HG03571 (cell line): ENCODE data around the gene NPHP1.
"Not testable (repeated sequence)": the region's sequence is repeated elsewhere in the genome, so short reads cannot be mapped to it uniquely, and the experiment has no call there.

Source experiments
- ATAC-seq: cut with Tn5 transposase; IDR thresholded peaks from one replicate; pipeline ENCODE4 v1.9.1; 2021; ENCODE audit not compliant: unreplicated experiment

Gene NPHP1

DNA sequence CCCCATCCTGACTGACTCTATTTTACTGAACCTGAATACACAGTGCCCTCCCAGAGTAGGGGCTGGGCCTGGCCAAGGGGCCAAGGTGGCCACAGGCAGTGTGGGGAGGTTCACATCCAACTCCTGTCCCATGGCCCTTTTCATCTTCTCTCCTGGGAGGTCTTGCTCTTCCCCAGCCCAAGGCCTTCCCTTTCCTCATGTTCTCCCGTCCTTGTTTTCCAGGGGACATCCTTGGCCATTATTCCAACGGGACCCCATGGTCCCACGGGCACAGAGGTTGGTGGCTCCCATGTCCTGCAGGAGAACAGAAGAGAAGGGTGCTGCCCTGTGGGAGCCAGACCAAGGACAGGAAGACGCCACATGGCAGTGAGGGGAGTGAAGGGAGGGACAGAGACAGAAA, 99.6 kb downstream of the NPHP1 start:
- no peak for ATAC-seq

DNA sequence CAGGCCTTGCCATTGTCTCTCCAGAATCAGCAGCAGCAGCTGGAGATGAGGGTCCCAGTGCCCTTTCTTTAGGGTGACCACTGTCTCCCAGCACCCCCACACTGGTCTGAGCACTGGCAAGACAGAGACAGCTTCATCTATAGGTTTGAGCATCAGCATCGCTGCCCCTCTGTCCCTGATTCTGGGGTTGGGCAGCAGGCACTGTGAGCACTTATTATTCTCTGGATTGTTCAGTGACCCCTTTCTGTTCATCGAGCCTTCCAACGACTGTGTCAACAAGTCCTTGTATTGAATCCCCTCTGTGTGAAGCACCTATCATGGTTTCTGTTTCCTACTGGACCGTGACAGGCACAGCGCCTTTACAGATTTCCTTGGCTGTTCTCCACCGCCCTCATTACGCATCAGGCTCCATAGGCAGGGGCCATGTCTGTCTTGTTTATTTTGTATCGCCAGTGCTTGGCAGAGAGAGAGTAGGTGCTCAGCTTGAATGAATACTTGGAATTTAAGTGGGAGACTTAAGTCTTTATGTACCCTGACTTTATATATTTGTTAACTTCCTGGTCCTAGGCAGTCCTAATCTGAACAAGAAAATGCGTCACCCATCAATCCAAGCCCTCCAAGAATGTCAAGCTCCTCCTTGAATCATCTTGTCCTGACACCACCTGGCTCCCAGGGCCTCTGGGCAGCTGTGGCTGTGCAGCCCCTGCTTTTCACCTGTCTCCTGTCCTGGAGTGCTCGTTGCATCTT, 100.6 kb downstream of the NPHP1 start:
- ATAC-seq: no peak

DNA sequence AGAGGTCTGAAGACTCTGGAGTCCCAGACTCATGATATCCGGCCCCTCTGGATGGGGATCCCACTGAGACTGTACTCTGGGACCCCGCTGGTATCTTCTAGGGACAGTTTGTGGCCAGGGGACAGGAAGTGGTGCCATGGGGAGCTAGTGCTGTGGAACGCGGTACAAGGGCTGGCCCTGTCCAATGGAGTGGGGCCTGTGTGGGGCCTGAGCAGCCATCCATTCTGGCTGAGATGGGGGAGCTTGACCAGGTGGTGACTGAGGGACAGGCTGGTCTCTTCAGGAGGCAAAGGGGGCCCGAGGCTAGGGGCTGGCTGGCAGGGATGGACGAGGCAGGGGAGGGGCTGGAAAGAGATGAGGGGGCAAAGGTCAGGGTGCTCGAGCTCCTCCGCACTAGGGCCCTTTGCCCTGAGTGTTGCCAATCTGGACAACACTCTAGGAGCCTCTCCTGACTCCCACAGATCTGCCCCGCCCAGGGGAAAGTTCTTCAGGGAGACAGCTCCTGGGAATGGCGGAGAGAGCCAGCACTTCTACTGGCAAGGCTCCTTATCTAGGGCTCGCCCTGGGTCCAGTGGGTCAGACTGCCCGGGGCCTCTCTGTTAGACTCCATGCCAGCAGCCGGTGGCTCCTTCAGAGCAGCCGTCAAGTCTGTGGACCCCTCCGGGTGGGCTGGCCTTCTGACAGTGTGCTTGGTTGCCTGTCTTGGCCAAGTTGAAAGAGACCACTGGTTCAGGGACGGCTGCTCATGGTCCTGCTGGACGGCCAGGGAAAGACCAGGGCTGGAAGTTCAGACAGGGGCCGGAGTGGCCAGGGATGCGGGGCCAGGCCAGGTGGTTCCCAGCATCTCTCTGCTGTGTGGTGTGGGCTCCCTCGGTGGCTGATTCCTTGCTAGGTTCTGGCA, 101.5 kb downstream of the NPHP1 start:
- no peak for ATAC-seq

DNA sequence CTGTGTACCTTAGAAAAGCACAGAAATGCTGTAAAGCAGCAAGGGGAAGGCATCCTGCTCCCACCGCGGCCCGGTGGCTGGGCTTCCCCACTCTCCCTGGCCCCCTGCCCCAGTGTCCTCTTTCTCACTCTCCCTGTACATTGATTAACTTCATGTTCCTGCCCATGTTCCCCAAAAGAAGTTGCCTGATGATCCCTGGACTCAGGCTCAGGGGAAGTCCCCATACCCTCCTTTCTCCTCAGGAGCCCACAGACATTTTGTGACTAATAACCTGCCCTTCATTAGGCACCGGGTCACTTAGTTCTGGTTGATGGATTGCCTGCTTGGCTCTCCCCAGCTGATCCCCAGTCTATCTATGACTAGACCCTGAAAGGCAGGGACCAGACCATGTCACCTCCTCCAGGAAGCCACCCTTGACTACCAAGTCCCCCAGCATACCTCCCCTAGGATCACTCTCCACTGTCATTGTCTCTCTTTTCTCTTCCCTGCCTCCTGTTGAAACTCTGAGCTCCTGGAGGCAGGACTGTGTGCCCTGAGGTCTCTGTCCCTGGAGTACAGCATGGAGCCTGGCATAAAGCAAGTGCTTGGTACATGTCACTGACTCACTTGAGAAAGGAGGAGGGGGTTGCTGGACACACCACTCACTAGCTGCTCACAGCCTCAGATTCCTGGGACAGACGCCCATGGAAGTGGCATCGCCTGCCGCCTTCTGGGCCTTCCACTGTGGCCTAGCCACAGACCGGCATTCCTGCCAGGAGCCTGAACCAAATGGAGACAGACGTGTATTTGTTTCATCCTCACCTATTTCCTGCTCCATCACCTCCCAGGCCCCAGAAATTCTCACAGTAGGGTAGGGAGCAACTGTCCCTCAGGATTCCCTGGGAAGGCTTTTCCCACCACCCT, 102.7 kb downstream of the NPHP1 start:
- ATAC-seq: no peak

DNA sequence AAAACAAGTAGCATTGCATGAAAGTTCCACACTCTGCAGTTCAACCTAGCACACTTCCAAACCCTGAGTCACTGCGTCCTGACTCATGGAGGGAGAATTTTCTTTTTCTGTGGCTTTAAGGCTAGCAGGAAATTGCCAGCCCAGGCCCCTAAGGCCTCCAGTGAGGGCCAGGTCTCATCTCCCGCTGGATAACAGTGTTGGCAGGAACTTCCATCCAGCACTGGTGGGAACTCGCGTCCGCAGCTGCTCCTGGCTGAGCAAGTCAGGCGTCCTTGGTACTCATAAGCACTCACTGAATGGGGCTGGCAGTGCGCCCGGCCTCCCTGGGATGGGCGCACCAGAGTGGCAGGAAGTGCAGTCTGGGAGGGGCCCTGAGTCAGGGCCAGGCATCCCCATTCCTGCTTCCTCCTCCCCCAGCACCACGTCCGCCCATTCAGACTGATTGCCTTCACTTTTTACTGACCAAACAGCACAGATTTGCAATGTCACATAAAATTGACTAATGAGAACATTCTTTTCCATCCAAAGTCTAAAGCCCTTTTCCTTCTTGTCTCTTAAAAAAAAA, 103.5 kb downstream of the NPHP1 start:
- no peak for ATAC-seq

DNA sequence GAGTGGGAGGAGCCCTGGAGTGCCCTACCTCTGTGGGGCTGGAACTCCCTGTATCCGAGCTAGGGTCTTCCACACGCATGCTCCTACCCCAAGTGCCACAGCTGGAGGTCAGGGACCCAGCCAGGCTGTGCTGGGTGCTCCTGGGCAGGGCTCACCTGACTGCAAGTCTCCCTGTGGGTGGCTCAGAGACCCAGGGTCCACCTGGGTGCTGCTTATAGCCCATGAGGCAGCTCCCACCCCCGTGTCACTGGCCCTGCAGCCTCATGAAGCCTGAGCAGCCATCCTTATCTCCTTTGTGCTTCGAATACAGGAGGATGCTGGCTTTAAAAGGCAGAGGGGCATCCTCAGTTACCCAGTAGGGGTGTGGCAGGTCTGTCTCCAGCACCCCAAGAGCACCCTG, 103.9 kb downstream of the NPHP1 start:
- not testable (repeated sequence) for ATAC-seq

DNA sequence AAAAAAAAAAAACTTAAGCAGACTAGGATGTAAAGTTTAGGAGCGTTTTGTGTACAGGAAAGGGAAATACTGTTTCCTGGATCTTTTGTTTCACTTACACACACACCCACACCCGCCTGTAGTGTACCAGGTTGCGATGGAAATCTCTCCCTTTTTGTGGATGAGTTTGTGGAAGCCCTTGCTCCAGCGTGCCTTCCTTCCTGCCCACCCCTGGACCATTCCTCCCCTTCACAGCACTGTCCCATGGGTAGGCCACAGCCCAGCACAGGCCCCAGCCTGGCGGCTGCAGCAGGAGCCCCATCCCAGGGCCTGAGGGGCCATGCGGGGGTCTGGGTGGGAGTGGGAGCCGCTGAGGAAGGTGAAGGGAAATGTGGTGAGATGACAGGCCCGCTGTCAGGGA, 104.3 kb downstream of the NPHP1 start:
- ATAC-seq: no peak

DNA sequence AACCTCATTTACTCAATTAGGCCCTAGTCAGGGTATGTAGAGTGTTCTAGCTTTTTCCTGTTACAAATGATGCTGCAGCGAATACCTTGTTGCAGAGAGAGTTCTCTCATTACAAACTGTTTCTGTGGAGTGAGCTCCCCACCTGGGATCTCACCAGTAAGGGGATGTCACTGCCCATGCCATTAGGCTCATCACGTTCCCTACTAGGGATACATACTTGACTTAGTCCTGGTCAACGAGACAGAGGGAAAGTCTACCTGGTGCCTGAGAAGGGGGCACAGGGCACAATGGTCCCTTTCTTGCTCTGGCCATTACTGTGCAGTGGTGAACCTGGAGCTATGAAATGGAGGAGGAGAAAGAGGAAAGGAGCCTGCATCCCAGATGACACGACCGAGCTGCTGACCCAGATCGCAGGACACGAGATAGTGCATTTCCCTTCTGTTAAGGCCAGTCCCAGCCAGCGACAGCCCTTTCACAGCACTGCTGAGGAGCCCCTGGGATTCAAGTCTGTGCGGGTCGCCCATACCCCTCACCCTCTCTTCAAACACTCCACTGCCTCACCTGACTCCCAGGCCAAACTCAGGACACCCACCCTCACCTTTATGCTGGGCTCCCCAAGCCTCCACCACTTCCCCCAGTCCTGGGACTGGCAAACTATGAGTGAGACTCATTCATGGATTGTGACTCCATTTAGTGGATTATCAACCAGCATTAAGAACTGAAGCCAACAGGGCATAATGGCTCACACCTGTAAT, 105.2 kb downstream of the NPHP1 start:
- no peak for ATAC-seq

DNA sequence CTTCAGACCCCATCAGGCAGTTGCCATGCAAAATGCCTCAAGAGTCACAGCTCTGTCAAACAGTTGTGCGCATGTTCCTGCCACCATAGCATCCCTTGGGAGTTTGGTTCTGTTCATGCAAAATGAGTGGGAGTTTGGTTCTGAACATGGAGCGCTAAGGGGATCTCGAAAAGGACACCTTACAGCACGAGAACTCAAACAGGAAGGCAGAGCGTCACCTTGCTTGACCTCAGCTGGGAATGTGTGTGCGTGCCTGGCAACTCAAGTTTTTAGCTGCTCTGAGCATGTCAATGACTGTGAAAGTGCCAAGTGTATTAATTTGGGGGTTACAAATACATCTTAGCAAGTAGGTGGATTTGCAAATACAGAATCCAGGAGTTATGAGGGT, 105.8 kb downstream of the NPHP1 start:
- no peak for ATAC-seq

DNA sequence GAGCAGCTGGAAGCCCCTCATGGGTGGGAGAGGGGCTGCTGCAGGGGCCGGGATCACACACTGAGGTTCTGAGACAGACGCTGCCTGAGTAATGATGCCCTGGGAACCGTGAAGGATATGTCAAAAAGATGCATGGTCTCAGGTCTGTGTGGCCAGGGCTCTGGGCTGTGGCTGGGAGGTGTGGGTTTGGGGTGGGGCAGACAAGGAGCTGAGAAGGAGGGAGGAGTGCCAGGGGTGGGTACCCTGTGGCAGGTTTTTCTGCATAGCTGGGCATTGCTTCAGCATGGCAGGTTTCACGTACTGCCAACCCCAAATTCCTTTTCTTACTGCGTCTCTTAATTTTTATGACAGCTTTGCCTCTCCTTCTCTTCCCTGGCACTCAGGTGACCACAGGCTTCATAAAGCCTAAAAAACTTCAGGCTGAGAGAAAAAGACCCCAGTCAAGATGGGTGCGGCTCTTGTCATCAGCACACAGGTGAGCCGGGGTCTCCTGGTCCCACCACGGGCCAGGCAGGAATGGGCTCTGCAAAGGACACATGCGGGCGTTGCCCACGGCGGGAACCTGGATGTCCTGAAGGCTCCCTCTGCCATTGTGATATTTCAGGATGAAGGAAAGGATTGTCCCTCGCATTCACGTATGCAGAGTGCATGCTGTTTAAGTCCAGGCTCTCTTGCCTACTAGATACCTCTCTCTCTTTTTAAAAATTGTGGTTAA, 107.2 kb downstream of the NPHP1 start:
- no peak for ATAC-seq

DNA sequence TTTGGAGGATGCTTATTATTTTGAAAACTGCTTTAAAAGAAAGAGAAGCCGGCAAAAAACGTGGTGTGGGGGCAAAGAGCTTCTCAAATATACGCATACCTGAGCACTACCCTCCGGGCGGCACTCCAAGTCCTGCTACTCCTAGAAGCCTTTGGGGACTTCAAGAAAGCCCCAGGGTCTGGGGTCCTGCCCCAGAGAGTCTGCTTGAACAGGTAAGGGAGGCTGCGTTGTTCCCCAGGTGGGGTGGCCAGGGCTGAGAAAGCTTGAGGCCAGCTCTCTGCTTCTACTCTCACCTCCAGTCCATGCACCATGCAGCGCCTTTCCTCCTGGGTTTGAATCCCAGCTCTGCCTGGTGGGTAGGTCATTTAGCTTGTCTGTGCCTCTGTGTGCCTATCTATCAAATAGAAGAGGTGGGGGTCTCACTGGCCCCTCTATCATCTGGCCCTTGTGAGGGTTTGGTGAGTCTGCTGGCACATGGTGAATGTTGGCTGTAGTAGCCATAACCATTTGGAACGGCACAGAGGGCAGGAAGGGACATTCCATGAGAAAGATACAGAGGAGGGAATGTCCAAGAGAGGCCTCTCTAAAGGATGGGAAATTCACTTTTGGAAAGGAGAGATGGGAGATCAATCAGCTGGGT, 108.7 kb downstream of the NPHP1 start:
- no peak for ATAC-seq

DNA sequence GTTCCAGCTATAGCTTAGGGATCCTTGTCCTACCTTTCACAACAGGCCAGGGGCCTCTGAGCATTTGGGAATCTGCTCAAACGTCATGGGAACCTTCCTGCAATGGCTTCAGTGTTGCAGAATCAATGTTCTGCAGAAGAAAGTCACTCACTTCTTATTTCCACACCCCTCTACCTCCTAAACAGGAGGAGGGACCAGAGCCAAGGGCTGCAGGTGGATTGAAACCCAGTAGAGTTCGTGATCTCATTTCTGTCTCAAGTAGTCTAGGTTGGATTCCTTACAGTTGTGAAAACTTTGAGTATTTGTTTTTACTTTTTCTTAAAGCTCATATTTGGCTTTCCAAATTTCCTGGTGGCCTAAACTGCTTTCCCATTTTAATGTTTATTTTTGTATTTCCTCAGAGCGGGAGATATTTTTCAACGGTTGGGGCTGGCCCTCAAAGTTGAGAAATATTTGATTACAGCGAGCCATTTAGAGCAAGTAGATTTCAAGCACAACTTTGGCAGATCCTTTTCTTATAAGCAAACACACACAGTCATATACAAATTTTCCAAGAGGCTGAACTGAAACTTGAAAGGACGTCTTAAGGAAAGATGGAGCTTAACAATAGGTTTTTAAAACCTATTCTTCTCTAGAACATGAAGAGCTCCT, 109.8 kb downstream of the NPHP1 start:
- not testable (repeated sequence) for ATAC-seq

DNA sequence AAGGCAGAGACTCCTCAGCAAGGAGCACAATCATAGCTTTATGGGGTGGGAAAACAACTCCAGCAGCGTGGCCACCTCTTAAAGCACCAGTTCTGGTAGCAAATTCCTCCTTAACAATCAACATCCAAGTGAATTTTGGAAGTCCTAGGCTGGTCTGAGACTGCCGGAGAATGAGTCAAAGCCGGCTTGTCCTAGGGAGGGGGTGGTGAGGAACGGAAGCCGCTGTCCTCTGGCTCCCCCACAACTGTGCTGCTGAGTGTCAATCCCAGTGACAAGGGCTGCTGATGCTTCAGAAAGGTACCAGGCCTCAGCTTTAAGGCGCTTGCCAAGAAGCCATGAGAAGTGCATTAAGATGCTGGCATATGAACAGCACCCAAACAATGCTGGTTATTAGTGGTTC, 110.9 kb downstream of the NPHP1 start:
- not testable (repeated sequence) for ATAC-seq

DNA sequence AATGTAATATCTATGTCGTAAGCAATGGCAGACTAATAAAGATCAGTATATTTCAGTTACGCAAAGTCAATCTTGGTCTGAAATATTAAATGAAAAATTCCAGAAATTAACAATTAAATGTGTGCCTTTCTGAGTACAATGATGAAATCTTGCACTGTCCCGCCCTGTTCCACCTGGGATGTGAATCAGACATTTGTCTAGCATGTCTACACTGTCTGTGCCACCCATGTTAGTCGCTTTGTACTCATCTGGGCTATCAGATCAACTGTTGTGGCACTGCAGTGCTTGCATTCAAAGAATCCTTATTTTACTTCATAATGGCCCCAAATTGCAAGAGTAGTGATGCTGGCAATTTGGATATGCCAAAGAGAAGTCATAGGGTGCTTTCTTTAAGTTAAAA, 114.6 kb downstream of the NPHP1 start:
- not testable (repeated sequence) for ATAC-seq

DNA sequence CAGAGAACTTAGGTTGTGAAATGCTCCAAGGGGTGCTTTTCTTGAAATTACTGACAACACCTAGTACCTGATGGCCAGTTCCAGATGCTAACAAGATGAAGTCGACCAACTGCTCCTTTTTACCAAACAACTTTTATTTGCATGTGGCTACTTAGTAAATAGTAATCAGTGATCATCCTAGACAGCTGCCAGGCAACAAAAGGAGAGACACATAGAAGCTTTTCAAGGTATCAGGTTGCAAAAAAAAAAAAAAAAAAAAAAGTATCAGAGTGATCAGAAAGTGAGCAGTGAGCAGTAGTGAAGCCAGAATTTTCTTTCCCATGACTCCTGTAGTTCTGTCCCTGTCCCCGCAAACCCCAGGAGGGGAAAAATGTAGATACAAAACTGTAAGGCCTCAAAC, 121.1 kb downstream of the NPHP1 start:
- ATAC-seq: not testable (repeated sequence)

DNA sequence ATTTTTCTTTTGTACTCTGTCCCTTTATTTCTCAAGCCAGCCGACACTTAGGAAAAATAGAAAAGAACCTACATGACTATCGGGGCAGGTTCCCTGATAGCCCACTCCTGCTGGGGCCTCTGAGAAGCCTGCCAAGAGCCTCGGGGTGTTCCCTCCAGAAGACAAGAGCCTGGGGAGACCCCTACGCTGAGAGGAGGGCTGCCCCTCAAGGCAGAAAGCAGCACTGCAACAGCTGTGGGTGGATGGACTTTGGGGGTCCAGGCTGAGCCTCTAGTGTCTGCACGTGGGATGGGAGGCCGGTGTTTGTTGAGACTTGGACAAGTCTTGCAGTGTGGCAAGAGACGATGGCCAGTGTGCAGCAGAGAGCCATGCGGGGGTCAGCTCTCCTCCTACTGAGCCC, 121.7 kb downstream of the NPHP1 start:
- ATAC-seq: not testable (repeated sequence)

DNA sequence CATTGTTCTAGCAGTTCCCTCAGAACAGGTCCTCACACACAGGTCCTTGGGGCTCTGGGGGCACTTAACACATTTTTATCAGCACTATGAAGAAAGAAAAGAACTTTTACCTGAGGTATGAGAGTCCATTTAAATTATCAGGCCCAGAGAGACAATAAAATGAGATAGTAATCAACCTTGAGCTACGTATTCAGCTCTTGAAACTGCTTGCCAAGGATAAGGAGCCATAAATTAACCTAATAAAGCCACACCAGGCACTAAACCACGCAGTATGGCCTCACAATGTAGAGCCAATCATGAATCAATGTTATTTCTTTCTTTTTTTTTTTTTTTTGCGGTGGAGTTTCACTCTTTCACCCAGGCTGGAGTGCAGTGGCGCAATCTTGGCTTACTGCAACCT, 126.7 kb downstream of the NPHP1 start:
- ATAC-seq: not testable (repeated sequence)

DNA sequence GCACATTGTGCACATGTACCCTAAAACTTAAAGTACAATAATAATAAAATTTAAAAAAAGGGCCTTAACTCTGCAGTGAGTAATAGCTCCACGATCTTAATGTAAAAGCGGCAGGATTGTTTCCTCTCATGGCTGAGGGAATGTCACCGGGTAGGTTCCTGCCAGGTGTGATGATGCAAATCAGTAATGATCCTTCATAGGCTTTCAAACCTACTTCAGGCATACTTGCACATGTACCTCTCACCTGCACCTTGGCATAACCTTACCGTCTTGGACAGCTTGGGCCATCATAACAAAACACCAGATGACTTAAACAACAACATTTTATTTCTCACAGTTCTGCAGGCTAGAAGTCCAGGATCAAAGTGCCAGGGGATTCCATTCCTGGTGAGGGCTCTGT, 128.9 kb downstream of the NPHP1 start:
- not testable (repeated sequence) for ATAC-seq
